Activated CD4-positive, alpha-beta T cell treated with anti-CD3 and anti-CD28 coated beads, Interleukin-2, amount 10 ng/mL, durations not matched to agents 7 days and 5 days (primary cell): Measurements from ENCODE around the gene CYB5R3. TPM values are rescaled to one million over a fixed set of nuclear protein-coding genes. Genes with fewer than 3 reads are reported as not detected.
"Not testable (repeated sequence)": the region's sequence is repeated elsewhere in the genome, so short reads cannot be mapped to it uniquely, and the experiment has no call there.

ENCODE experiments used
- CTCF ChIA-PET: fragments of 350-600 bp; sonication (Branson Sonifier 250); formaldehyde crosslinking; loops from one replicate; lab custom pipeline; 2021; ENCODE audit warnings: antibody characterized with exemption; lab: Charles Lee
- POLR2A ChIA-PET: fragments of 350-600 bp; sonication (Branson Sonifier 250); formaldehyde crosslinking; loops from one replicate; lab custom pipeline; 2021; ENCODE audit warnings: antibody characterized with exemption; lab: Charles Lee
- DNase-seq: peaks from one replicate; pipeline ENCODE4 v3.0.0-alpha.2; 2020
- H3K27ac Mint-ChIP-seq: one replicate; pipeline ENCODE4 v1.8.0; 2021; ENCODE audit warnings: mild to moderate bottlenecking, moderate library complexity, mixed read lengths
- H3K27me3 Mint-ChIP-seq: one replicate; pipeline ENCODE4 v1.8.0; 2021; ENCODE audit warnings: mixed read lengths
- H3K36me3 Mint-ChIP-seq: one replicate; pipeline ENCODE4 v1.8.0; 2021; ENCODE audit warnings: low read depth, mixed read lengths
- H3K4me1 Mint-ChIP-seq: one replicate; pipeline ENCODE4 v1.8.0; 2021; ENCODE audit warnings: mixed read lengths
- H3K4me3 Mint-ChIP-seq: one replicate; pipeline ENCODE4 v1.8.0; 2021; ENCODE audit warnings: mild to moderate bottlenecking, moderate library complexity, mixed read lengths
- H3K9me3 Mint-ChIP-seq: one replicate; pipeline ENCODE4 v1.8.0; 2021; ENCODE audit warnings: mixed read lengths
- total RNA-seq, 2 experiments: library from RNA; stranded (reverse); gene quantifications; one replicate each; pipeline ENCODE4 v1.2.3, GENCODE V29; 2021

The CYB5R3 gene
- total RNA-seq, 2 experiments from 2014 or later: 84.3 to 91.9 TPM

DNA sequence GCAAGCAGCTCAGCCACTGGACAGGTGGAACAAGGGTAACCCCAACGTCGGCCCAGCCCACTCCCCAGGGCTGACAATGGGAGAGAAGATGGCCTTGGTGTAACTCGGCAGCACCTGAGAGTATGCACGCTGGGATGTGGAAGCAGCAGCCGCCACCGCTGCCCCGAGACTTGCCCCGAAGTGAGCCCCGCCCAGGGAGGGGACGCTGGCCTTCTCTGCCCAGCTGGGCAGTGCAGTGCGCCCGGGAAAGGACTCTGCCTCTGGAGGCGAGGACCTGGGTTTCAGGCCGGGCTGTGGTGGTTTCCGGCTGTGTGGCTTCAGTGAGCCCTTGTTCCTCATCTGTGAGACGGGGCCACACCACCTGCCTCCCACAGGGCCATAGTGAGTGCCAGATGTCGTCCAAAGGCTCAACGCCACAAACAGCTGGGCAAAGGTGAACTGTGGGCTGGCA, 25.9 kb downstream of the CYB5R3 start:
- H3K9me3 Mint-ChIP-seq: no peaks in the 10 kb centered on the region
- CTCF ChIA-PET: interaction anchor here (0.8 to 2.1 kb wide), 2 partner anchors 9 to 15 kb away, joined by 3 to 7 read pairs; no protein-coding TSS in a partner anchor
- no peak overlapping the region for H3K4me3 Mint-ChIP-seq
- H3K27me3 Mint-ChIP-seq: no peaks in the 10 kb centered on the region
- H3K36me3 Mint-ChIP-seq: peaks cover 5% of the 10 kb centered on the region
- H3K4me1 Mint-ChIP-seq: peaks cover 6% of the 10 kb centered on the region
- no peak for DNase-seq
- POLR2A ChIA-PET: interaction anchor here (1.1 kb wide), 1 partner anchor 9 kb away, joined by 4 read pairs; the partner anchor contains the start of gene POLDIP3
- no peak overlapping the region for H3K27ac Mint-ChIP-seq

DNA sequence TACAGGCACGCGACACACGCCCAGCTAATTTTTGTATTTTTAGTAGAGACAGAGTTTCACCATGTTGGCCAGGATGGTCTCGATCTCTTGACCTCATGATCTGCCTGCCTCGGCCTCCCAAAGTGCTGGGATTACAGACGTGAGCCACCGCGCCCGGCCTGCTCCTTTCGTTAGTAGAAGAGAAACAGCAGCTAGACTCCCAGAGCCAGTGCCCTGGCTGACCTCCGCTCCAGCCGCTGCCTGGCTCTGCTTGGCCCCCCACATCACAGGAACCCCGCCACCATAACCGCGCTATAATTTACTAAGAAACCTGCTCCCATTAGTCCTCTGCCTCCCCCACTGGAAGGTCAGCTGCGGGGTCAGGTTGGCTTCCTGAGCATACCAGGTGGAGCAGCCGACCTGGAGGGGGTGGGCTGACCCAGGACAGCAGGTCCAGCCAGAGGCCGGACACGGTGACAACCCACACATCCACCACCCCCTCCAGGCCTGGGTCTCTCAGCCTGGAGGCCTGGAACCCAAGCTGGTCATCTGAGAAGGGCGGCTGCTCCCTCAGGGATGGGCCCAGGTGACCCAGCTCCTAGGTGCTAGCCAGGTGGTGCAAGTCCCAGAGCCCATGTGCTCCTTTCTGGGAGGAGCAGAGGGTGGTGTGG, 27.0 kb downstream of the CYB5R3 start:
- CTCF ChIA-PET: interaction anchor here (0.6 to 2.1 kb wide), 3 partner anchors 10 to 59 kb away, joined by 3 to 7 read pairs (median 5); no protein-coding TSS in a partner anchor

DNA sequence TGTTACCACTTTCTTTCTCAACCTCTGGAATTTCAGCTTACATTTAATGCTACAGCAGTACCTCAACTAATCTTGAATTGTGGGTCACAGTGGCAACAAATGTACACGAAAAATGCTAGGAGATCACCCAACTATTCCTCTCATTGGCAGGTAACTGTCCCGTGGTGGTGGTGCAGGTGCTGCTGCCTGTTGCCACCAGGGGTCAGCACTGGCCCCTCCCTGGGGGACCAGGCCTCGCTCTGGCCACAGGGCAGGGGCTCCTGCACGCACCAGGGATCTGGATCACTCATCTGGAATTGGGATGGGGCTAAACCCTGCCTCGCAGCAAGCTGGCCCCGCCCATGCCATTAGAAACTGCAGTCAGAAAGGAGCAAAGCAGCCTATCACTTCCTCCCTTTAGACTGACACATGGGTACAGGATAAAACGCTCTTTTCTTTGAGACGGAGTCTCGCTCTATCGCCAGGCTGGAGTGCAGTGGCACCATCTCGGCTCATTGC, 27.6 kb downstream of the CYB5R3 start:
- H3K4me1 Mint-ChIP-seq: peaks cover 11% of the 10 kb centered on the region
- H3K27ac Mint-ChIP-seq: peak overlapping the region; percentile 33
- no peak overlapping the region for H3K4me3 Mint-ChIP-seq
- H3K27me3 Mint-ChIP-seq: no peaks in the 10 kb centered on the region
- POLR2A ChIA-PET: no interaction called here
- peak; percentile 63 for DNase-seq
- peaks cover 3% of the 10 kb centered on the region for H3K36me3 Mint-ChIP-seq
- CTCF ChIA-PET: interaction anchor here (1.3 to 2.1 kb wide), 2 partner anchors 10 to 24 kb away, joined by 5 to 7 read pairs; no protein-coding TSS in a partner anchor
- H3K9me3 Mint-ChIP-seq: no peaks in the 10 kb centered on the region

More for the DNA sequence above, 27.0 kb downstream of the CYB5R3 start:
- POLR2A ChIA-PET: no interaction called here
- Mint-ChIP-seq H3K4me1 (peaks cover 11% of the 10 kb centered on the region), H3K27me3 (no peaks in the 10 kb centered on the region), H3K27ac (no peak overlapping the region), H3K36me3 (peaks cover 3% of the 10 kb centered on the region), H3K9me3 (no peaks in the 10 kb centered on the region), H3K4me3 (no peak overlapping the region)
- no peak for DNase-seq

DNA sequence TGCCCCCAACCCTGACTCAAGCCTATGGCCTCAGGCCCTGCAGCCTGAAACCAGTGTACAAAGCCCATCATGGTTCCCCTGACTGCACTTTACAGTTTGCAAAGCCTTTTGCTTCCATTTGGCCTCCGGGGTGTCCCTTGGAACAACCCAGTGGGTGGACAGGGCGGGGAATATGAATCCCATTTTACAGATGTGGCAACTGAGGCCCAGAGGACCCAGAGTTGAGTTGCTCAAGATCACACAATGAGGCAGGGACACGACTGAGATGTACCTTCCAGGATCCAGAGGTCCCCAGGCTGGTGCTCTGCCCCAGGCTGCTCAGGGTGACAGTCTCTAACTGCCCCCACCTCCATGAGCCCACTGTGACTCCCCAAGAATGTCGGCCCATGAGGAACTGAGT, 29.1 kb downstream of the CYB5R3 start:
- ChIA-PET POLR2A (no interaction called here), CTCF (interaction anchor here (0.5 kb wide), 1 partner anchor 70 kb away, joined by 3 read pairs; no protein-coding TSS in a partner anchor)
- no peak overlapping the region for H3K4me3 Mint-ChIP-seq
- no peak for DNase-seq
- peaks cover 21% of the 10 kb centered on the region for H3K4me1 Mint-ChIP-seq
- H3K9me3 Mint-ChIP-seq: no peaks in the 10 kb centered on the region
- peaks cover 3% of the 10 kb centered on the region for H3K36me3 Mint-ChIP-seq
- H3K27me3 Mint-ChIP-seq: no peaks in the 10 kb centered on the region
- H3K27ac Mint-ChIP-seq: no peak overlapping the region

DNA sequence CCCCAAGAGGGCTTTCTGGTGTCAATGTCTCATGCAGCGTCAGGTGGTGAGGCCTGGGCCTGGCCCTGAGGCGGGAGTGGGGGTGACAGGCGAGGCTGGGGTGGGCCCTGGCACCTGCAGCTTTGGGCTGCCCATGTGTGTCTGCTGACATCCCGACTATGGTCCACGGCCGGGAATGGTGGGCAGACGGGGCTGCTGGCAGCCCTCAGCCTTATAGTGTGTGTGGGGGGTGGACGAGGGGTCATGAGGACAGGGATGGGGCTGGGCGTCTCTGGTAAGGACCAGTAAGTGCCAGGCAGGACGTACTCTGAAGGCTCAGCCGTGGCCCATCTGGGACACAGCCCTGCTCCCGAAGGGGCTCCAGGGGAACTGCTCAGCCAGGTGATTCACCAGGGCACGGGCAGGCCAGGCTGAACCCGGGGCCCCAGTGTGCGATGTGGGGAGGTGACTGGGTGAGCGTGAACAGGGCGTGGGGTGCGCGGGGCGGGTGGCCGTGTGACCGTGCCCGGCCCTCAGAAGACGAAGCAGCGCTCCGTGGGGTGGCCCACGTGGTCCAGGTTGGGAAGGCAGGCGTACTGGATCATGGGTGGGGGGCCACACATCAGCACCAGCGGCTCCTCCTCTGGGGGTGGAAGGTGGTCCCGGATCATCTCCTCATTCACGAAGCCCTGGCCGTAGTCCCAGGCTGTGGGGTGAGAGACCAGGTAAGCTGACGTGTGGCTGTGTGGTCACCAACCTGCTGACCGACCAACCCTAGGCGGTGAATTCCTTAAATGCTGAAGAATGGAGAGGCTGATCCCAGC, 29.7 kb downstream of the CYB5R3 start:
- ChIA-PET POLR2A (interaction anchor here (0.6 kb wide), 1 partner anchor 49 kb away, joined by 4 read pairs; no protein-coding TSS in a partner anchor), CTCF (interaction anchor here (0.5 kb wide), 1 partner anchor 71 kb away, joined by 3 read pairs; no protein-coding TSS in a partner anchor)
- Mint-ChIP-seq H3K9me3 (no peaks in the 10 kb centered on the region), H3K4me3 (no peak overlapping the region), H3K36me3 (peaks cover 3% of the 10 kb centered on the region), H3K4me1 (peaks cover 21% of the 10 kb centered on the region), H3K27ac (no peak overlapping the region), H3K27me3 (no peaks in the 10 kb centered on the region)
- DNase-seq: no peak

DNA sequence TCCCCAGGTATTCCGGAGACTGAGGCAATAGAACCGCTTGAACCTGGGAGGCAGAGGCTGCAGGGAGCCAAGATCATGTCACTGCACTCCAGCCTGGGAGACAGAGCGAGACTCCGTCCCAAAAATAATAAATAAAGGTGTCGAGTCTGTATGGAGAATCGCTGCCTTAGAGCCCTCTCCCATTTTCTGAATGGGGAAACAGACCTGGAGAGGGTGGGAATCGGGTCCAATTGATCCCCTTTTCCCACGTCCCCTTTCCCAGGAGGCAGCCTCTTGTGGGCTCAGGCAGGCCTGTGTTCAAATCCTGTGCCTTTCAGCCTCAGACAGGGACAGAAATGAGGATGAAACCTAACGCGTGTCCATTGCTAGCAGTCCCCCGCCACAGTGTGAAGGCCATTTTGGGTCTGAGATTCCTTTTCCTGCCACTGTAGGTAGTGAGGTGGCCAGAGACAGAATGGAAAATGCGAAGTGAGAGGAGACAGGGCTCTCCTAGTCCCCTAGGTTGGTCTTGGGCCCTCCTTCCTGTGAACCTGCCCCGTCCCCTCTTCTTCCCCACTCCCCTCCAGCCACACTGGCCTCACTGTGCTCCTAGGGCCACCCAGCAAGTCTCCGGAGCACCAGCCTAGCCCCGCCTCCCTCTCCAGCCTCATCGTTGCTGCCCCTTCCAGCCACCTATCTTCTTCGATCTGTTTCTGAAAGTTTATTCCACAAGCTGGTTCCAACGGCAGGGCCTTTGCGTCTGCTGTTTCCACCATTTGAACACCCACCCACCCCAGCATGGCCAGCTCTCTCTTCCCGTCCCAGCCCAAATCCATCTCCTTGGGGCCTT, 31.8 kb downstream of the CYB5R3 start:
- CTCF ChIA-PET: no interaction called here
- no peak overlapping the region for H3K4me3 Mint-ChIP-seq
- no peaks in the 10 kb centered on the region for H3K9me3 Mint-ChIP-seq
- POLR2A ChIA-PET: no interaction called here
- peaks cover 35% of the 10 kb centered on the region for H3K4me1 Mint-ChIP-seq
- H3K27me3 Mint-ChIP-seq: no peaks in the 10 kb centered on the region
- peaks cover 14% of the 10 kb centered on the region for H3K36me3 Mint-ChIP-seq
- no peak for DNase-seq
- peak overlapping the region; percentile 5 for H3K27ac Mint-ChIP-seq

DNA sequence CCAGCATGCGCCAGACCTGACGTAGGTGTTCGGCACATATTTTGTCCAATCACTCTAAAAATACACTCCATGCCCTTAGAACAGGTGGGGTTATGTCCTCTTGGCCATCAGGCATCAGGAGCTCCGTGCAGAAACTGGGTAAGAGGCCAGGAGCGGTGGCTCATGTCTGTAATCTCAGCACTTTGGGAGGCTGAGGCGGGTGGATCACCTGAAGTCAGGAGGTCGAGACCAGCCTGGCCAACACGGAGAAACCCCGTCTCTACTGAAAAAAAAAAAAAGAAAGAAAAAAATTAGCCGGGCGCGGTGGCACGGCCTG, 33.4 kb downstream of the CYB5R3 start:
- H3K36me3 Mint-ChIP-seq: peaks cover 21% of the 10 kb centered on the region
- ChIA-PET POLR2A (interaction anchor here (0.5 to 2.0 kb wide), 3 partner anchors 34 to 572 kb away, joined by 3 to 8 read pairs (median 4); partner anchors contain the start of gene CYB5R3), CTCF (interaction anchor here (0.7 to 2.0 kb wide), 3 partner anchors 9 to 69 kb away, joined by 5 to 6 read pairs (median 5); no protein-coding TSS in a partner anchor)
- H3K9me3 Mint-ChIP-seq, DNase-seq, H3K27me3 Mint-ChIP-seq: not testable (repeated sequence)
- H3K4me3 Mint-ChIP-seq: peak overlapping the region; percentile 84
- peaks cover 45% of the 10 kb centered on the region for H3K4me1 Mint-ChIP-seq
- peak overlapping the region; percentile 99 for H3K27ac Mint-ChIP-seq

DNA sequence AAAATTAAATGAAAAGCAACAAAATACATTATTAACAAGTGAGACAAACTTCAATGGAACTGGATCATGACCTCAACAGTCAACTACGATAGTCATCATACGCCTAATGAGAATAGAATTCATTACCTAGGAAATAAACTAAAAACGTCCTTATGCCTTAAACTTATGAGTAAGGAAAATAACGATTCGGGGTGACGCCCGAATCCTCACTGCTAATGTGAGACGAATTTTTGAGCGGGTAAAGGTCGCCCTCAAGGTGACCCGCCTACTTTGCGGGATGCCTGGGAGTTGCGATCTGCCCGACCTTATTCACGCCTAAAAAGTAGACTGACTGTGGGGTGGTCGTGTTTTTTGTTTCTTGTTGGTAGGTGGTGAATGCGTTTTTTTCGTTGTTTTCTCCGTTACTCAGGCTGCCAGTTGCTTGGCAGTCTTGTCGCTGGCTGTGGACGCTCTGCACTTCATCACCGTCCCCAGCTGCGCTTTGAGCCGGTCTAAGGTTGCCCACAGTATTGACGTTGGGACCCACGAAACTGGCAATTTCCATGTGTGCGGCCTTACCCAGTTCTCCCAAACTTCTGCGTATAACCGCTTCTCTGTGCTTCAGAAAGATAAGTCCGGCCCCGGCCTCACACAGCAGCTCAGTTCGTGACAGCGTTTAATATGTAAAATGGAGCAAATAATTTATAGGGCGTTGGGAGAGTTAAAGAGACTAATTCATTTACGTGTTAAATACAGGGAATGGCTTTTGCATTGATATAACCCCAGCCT, 33.9 kb downstream of the CYB5R3 start:
- ChIA-PET POLR2A (interaction anchor here (0.5 to 2.0 kb wide), 6 partner anchors 8 to 572 kb away, joined by 3 to 8 read pairs (median 4); partner anchors contain the start of gene CYB5R3), CTCF (interaction anchor here (0.7 to 2.0 kb wide), 6 partner anchors 10 to 69 kb away, joined by 3 to 6 read pairs (median 4); no protein-coding TSS in a partner anchor)
- Mint-ChIP-seq H3K9me3 (no peaks in the 10 kb centered on the region), H3K27ac (peak overlapping the region; percentile 99), H3K36me3 (peaks cover 23% of the 10 kb centered on the region), H3K4me1 (peaks cover 50% of the 10 kb centered on the region), H3K4me3 (peak overlapping the region; percentile 84), H3K27me3 (no peaks in the 10 kb centered on the region)
- DNase-seq: peak; percentile 92

DNA sequence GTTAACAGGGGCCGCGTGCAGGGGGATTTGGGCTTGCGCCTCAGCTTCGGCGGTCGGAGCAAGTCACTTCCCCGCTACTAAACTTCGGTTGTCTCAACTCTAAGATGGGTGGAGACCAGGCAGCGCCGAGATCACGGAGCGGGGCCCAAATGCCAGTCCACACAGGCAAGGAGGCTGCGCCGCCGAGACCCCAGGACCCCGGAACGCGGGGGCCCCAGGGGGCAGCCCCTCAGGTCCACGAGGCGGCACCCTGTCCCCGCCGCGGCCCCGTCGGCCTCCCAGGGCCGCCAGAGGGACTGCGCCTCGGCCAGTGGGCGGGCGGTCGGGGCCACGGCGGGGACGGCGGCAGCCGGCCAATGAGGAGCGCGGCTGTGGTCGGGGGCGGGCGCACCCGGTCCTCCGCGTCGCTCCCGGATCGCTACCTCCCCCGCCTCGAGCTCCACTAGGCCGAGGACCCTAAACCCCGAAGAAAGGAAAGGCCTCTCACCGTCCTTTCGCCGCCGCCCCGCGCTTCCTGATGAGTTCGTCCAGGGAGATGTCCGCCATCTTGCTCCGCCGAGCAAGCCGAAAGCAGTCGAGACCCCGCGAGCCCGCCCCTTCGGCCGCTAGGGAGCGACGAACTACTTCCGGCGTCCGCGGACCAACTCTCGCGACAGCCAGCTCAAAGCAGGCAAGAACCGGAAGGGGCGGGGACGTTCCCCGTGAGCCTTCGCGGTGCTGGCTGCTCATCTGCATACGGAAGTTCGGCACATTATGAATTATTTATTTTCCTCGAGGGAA, 34.7 kb downstream of the CYB5R3 start, which contains the start of gene POLDIP3:
POLDIP3 (minus strand) TSS at position 572 of the 780 bp plus-strand sequence; CDS start at position 546, 26 bp downstream.
- Mint-ChIP-seq H3K36me3 (peaks cover 27% of the 10 kb centered on the region), H3K27ac (peak within 1 kb of the TSS; percentile 99), H3K4me1 (peaks cover 56% of the 10 kb centered on the region), H3K4me3 (peak within 1 kb of the TSS; percentile 98), H3K9me3 (no peaks in the 10 kb centered on the region), H3K27me3 (no peaks in the 10 kb centered on the region)
- CTCF ChIA-PET: interaction anchor here (0.5 to 2.0 kb wide), 5 partner anchors 11 to 768 kb away, joined by 3 to 5 read pairs (median 3); no protein-coding TSS in a partner anchor
- POLR2A ChIA-PET: interaction anchor here (0.7 to 2.0 kb wide), 5 partner anchors 8 to 573 kb away, joined by 3 to 8 read pairs (median 4); partner anchors contain the start of gene CYB5R3
- peak; percentile 99 for DNase-seq

DNA sequence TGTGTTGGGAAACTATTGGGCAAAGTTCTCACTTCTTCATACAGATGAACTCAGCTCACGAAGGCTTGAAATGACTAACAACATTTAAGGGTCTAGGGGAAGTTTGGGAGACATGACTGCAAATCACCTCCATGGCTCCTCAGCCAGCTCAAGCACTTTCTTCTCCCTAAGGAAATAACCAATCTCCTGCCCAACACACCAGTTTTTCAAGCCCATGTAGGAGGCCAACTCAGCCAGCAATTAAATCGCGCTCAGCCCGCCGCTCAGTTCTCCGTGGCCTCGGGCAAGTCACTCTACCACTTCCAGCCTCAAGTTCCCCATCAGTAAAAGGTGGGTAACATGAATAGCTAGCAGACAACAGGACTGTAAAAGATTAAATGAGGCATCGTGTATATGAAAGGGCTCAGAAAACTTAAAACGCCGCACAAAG, 35.3 kb downstream of the CYB5R3 start:
- peaks cover 28% of the 10 kb centered on the region for H3K36me3 Mint-ChIP-seq
- peak overlapping the region; percentile 98 for H3K4me3 Mint-ChIP-seq
- POLR2A ChIA-PET: interaction anchor here (0.6 kb wide), 1 partner anchor 485 kb away, joined by 3 read pairs; no protein-coding TSS in a partner anchor
- CTCF ChIA-PET: interaction anchor here (1.0 to 1.2 kb wide), 2 partner anchors 14 to 18 kb away, joined by 3 to 4 read pairs; no protein-coding TSS in a partner anchor
- H3K27ac Mint-ChIP-seq: peak overlapping the region; percentile 98
- DNase-seq: no peak
- no peaks in the 10 kb centered on the region for H3K27me3 Mint-ChIP-seq
- H3K4me1 Mint-ChIP-seq: peaks cover 59% of the 10 kb centered on the region
- H3K9me3 Mint-ChIP-seq: no peaks in the 10 kb centered on the region
